Superior temporal gyrus (tissue), 1 donor: ENCODE data around the gene MRGPRX4.

Experiments
- DNase-seq: peaks from one replicate; pipeline ENCODE4 v3.0.0-alpha.2; 2016; ENCODE audit errors: extremely low spot score

MRGPRX4 gene

DNA sequence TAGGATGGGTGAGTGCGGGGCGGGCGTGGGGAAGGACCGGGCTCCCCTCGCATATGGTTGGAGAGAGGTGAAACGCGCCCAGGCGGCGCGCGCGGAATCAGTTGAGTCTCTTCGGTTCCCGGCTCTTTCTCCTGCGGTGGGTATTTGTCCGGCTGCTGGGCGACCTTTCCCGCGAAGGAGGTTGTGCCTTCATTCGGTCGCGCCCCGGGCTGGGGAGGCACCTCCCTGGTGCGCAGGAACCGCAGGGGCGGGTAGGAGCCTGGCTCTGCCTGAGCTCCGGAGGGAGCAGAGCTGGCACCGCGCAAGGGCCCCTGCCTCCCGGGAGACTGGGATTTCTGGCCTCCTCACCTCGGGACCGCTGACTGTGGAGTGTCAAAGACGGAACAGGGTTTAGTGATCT, 36.4 kb downstream of the MRGPRX4 start:
- DNase-seq: no peak

- DNase-seq: no peak
These were observed 48.7 kb downstream of the MRGPRX4 start for GRCh38 chr11:18221274-18221876.

- no peak for DNase-seq
These were observed 50.3 kb downstream of the MRGPRX4 start for GRCh38 chr11:18222814-18223421.
